GM23338 (cell line): ENCODE results near the gene DGCR6L.
"Not testable (repeated sequence)": the region's sequence is repeated elsewhere in the genome, so short reads cannot be mapped to it uniquely, and the experiment has no call there.

Source experiments
- EZH2 ChIP-seq: fragments of 200-600 bp; sonication (generic); IDR thresholded peaks from one replicate; pipeline ENCODE4 v1.8.0; 2017; ENCODE audit warnings: antibody characterized with exemption, mild to moderate bottlenecking, low read depth; ENCODE audit not compliant: unreplicated experiment
- EZH2phosphoT487 ChIP-seq: fragments of 200-600 bp; sonication (generic); IDR thresholded peaks from one replicate; pipeline ENCODE4 v1.8.1; 2018; ENCODE audit warnings: antibody characterized with exemption; ENCODE audit not compliant: unreplicated experiment
- JUNB ChIP-seq: IDR thresholded peaks from one replicate; pipeline ENCODE4 v1.6.1; 2016; ENCODE audit warnings: antibody characterized with exemption; ENCODE audit not compliant: unreplicated experiment
- NANOG ChIP-seq: IDR thresholded peaks from 2 replicates; pipeline ENCODE4 v1.6.1; 2016; ENCODE audit warnings: antibody characterized with exemption, borderline replicate concordance
- POLR2AphosphoS5 ChIP-seq: IDR thresholded peaks from 2 replicates; pipeline ENCODE4 v1.6.1; 2016; ENCODE audit warnings: antibody characterized with exemption, low read depth
- STAT1 ChIP-seq: IDR thresholded peaks from one replicate; pipeline ENCODE4 v1.6.1; 2016; ENCODE audit warnings: antibody characterized with exemption; ENCODE audit not compliant: unreplicated experiment
- ZNF114 ChIP-seq: fragments of 250-450 bp; sonication (Bioruptor Pico); IDR thresholded peaks from 2 replicates; pipeline ENCODE4 v1.5.0; 2020; ENCODE audit warnings: mild to moderate bottlenecking, moderate library complexity
- ZNF331 ChIP-seq: fragments of 250-450 bp; sonication (Bioruptor Pico); IDR thresholded peaks from 2 replicates; pipeline ENCODE4 v1.5.0; 2020; ENCODE audit warnings: low read depth, mild to moderate bottlenecking, moderate library complexity
- TF ChIP-seq, protein P1 (sequence below), 2 experiments: fragments of 200-600 bp in 1 of 2; sonication (generic) in 1 of 2; conservative IDR thresholded peaks; 2 replicates each; pipeline versions ENCODE4 v1.5.1 to v1.6.1; 2016 to 2017; ENCODE audit warnings: antibody characterized with exemption in 2 of 2, low read depth in 2 of 2, mild to moderate bottlenecking in 2 of 2, moderate library complexity in 1 of 2
- TF ChIP-seq, protein P2 (sequence below): IDR thresholded peaks from one replicate; pipeline ENCODE4 v1.6.1; 2018; ENCODE audit warnings: antibody characterized with exemption; ENCODE audit not compliant: unreplicated experiment

DNA sequence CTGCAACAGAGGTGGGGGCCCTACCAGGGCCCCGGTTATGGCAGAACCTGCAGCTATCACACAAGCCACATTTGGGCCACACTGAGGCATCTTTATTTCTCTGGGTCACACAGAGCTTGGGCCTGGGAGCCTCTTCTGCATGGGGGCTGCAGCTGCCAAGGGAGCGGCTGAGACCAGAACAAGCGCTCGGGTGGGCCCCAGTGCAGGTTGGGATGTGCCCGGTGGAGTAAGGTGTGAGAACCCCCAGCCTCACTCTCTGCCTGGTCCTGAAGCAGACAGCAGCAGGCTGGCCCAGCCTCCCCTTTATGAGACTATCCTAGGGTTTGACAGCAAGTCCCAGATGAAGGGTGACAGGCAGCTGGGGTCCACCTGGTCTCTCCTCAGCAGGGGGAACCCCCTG, 5.7 kb downstream of the DGCR6L start:
- TF ChIP-seq, protein P1, sequence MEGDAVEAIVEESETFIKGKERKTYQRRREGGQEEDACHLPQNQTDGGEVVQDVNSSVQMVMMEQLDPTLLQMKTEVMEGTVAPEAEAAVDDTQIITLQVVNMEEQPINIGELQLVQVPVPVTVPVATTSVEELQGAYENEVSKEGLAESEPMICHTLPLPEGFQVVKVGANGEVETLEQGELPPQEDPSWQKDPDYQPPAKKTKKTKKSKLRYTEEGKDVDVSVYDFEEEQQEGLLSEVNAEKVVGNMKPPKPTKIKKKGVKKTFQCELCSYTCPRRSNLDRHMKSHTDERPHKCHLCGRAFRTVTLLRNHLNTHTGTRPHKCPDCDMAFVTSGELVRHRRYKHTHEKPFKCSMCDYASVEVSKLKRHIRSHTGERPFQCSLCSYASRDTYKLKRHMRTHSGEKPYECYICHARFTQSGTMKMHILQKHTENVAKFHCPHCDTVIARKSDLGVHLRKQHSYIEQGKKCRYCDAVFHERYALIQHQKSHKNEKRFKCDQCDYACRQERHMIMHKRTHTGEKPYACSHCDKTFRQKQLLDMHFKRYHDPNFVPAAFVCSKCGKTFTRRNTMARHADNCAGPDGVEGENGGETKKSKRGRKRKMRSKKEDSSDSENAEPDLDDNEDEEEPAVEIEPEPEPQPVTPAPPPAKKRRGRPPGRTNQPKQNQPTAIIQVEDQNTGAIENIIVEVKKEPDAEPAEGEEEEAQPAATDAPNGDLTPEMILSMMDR (conservative IDR thresholded peaks at IDR 0.05; ENCODE audit: low read depth in 2 of 2), result not testable (repeated sequence)
- not testable (repeated sequence) for TF ChIP-seq POLR2AphosphoS5; EZH2phosphoT487; STAT1; NANOG; ZNF114 (CRISPR knock-in tag); EZH2; JUNB; ZNF331
- TF ChIP-seq, protein P2, sequence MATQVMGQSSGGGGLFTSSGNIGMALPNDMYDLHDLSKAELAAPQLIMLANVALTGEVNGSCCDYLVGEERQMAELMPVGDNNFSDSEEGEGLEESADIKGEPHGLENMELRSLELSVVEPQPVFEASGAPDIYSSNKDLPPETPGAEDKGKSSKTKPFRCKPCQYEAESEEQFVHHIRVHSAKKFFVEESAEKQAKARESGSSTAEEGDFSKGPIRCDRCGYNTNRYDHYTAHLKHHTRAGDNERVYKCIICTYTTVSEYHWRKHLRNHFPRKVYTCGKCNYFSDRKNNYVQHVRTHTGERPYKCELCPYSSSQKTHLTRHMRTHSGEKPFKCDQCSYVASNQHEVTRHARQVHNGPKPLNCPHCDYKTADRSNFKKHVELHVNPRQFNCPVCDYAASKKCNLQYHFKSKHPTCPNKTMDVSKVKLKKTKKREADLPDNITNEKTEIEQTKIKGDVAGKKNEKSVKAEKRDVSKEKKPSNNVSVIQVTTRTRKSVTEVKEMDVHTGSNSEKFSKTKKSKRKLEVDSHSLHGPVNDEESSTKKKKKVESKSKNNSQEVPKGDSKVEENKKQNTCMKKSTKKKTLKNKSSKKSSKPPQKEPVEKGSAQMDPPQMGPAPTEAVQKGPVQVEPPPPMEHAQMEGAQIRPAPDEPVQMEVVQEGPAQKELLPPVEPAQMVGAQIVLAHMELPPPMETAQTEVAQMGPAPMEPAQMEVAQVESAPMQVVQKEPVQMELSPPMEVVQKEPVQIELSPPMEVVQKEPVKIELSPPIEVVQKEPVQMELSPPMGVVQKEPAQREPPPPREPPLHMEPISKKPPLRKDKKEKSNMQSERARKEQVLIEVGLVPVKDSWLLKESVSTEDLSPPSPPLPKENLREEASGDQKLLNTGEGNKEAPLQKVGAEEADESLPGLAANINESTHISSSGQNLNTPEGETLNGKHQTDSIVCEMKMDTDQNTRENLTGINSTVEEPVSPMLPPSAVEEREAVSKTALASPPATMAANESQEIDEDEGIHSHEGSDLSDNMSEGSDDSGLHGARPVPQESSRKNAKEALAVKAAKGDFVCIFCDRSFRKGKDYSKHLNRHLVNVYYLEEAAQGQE, result not testable (repeated sequence)
